GM12878 (cell line): ENCODE data around the gene OPN1SW. TPM values are rescaled to one million over a fixed set of nuclear protein-coding genes. Genes with fewer than 3 reads are reported as not detected.

Source experiments
- ATAC-seq: fragments of 200-7000 bp; cut with Tn5 transposase; 3 replicates; pipeline ENCODE4 v1.9.1; 2020; ENCODE audit warnings: mild to moderate bottlenecking, moderate library complexity
- BruUV-seq: library from RNA; stranded (reverse); fragments of 400-500 nt; replicated peaks from 2 replicates; lab custom pipeline; 2021; lab: Mats Ljungman, UMichigan
- CTCF ChIA-PET: fragments of 300-600 bp; sonication (Branson Sonifier 250); formaldehyde crosslinking; extraction: SDS; loops from one replicate; lab custom pipeline; 2021; ENCODE audit warnings: inconsistent platforms; lab: Yijun Ruan, JAX
- POLR2A ChIA-PET: fragments of 350-600 bp; formaldehyde crosslinking; extraction: SDS; loops from one replicate; lab custom pipeline; 2021; ENCODE audit warnings: inconsistent platforms; lab: Charles Lee
- RAD21 ChIA-PET: fragments of 300-600 bp; sonication (Branson Sonifier 250); formaldehyde crosslinking; loops from one replicate; lab custom pipeline; 2023; ENCODE audit warnings: antibody characterized with exemption; ENCODE audit not compliant: unreplicated experiment; lab: Charles Lee
- SMC1A ChIA-PET: fragments of 300-600 bp; sonication (Branson Sonifier 250); formaldehyde crosslinking; loops from one replicate; lab custom pipeline; 2023; ENCODE audit not compliant: unreplicated experiment, uncharacterized antibody; lab: Charles Lee
- DNase-seq: peaks from one replicate; pipeline ENCODE4 v3.0.0-alpha.2; 2011; ENCODE audit warnings: low read depth, low spot score
- FAIRE-seq: peaks from 3 replicates; lab custom pipeline; 2011; peaks lifted over from hg19 to GRCh38; lab: Jason Lieb, UNC
- H2AFZ ChIP-seq: 2 replicates; pipeline ENCODE4 v1.6.0; 2011; ENCODE audit warnings: low read depth, low read length, control low read depth; ENCODE audit not compliant: control insufficient read depth
- H3K27ac ChIP-seq: 2 replicates; pipeline ENCODE4 v1.5.1; 2011; ENCODE audit warnings: control low read depth; ENCODE audit not compliant: control insufficient read depth, insufficient read depth
- H3K27me3 ChIP-seq, 2 experiments: replicated peaks in 1 of 2; 2 replicates each; pipeline versions ENCODE4 v1.6.0 to v1.6.1; 2011; ENCODE audit warnings: low read length in 1 of 2; ENCODE audit not compliant: control insufficient read depth in 2 of 2, insufficient read depth in 2 of 2
- H3K36me3 ChIP-seq, 2 experiments: 2 replicates each; pipeline ENCODE4 v1.5.1; 2011; ENCODE audit warnings: low read length in 1 of 2; ENCODE audit not compliant: control insufficient read depth in 2 of 2, insufficient read depth in 2 of 2
- H3K4me1 ChIP-seq: 2 replicates; pipeline ENCODE4 v1.6.1; 2011; ENCODE audit warnings: mild to moderate bottlenecking, low read length, moderate library complexity, mixed read lengths; ENCODE audit not compliant: control insufficient read depth, insufficient read depth
- H3K4me2 ChIP-seq: 2 replicates; pipeline ENCODE4 v1.6.0; 2011; ENCODE audit warnings: control low read depth; ENCODE audit not compliant: control insufficient read depth, insufficient read depth
- H3K4me3 ChIP-seq: fragments of 200-600 bp; sonication (generic); 2 replicates; pipeline ENCODE4 v1.5.1; 2016
- H3K79me2 ChIP-seq: 2 replicates; pipeline ENCODE4 v1.6.0; 2011; ENCODE audit warnings: low read length; ENCODE audit not compliant: control insufficient read depth, insufficient read depth
- H3K9ac ChIP-seq: 2 replicates; pipeline ENCODE4 v1.8.0; 2011; ENCODE audit warnings: low read length, control low read depth, mixed read lengths; ENCODE audit not compliant: control insufficient read depth, insufficient read depth
- H3K9me3 ChIP-seq: replicated peaks from 3 replicates; pipeline ENCODE4 v1.5.1; 2011; ENCODE audit warnings: mild to moderate bottlenecking, low read length; ENCODE audit not compliant: control insufficient read depth, insufficient read depth
- H4K20me1 ChIP-seq: 2 replicates; pipeline ENCODE4 v1.6.0; 2011; ENCODE audit not compliant: control insufficient read depth, insufficient read depth
- HCFC1 ChIP-seq: fragments of 150-350 bp; IDR thresholded peaks from 2 replicates; pipeline ENCODE4 v1.6.1; 2014; ENCODE audit warnings: low read length
- HDGF ChIP-seq: fragments of 450-650 bp; IDR thresholded peaks from 2 replicates; pipeline ENCODE4 v1.6.1; 2016; ENCODE audit warnings: antibody characterized with exemption
- TCF12 ChIP-seq: IDR thresholded peaks from 2 replicates; pipeline ENCODE4 v1.6.1; 2011; ENCODE audit warnings: low read depth, mild to moderate bottlenecking, low read length
- WGBS: methylation state at CpG from one replicate; pipeline ENCODE4 v1.1.6; 2016; ENCODE audit warnings: low lambda C conversion rate; ENCODE audit not compliant: insufficient replicate concordance, insufficient coverage; ENCODE audit errors: missing lambda C conversion rate; 5-methylcytosine and 5-hydroxymethylcytosine counted together
- in situ Hi-C: fragments of 300-500 bp; cut with MboI; formaldehyde crosslinking; loops from 9 replicates; pipeline ENCODE4 v1.14.3; 2018; ENCODE audit warnings: mixed read lengths
- intact Hi-C: fragments of 100-400 bp; cut with micrococcal nuclease; formaldehyde crosslinking; loops from one replicate; pipeline ENCODE4 v1.14.2; 2022; ENCODE audit not compliant: unreplicated experiment
- polyA plus RNA-seq, 11 experiments: library from polyadenylated mRNA; depleted of rRNA in 4 of 11; unstranded in 6 of 11; stranded (reverse) in 5 of 11; fragments of >200 nt; fragmentation: Nextera tagmentation in 4 of 11; fragmentation: Illumina TruSeq in 1 of 11; extraction: Ambion mirVana in 4 of 11; extraction: Trizol in 1 of 11; gene quantifications; 1 replicate in 1 of 11; 2 replicates in 10 of 11; pipeline versions ENCODE4 v1.2.1 to v1.2.3, GENCODE V29; 2011 to 2016; ENCODE audit warnings: inconsistent platforms in 2 of 11, missing spikeins in 2 of 11, low read depth in 1 of 11
- total RNA-seq, 4 experiments: library from RNA; depleted of rRNA in 3 of 4; stranded (reverse); fragments of >200 nt in 3 of 4; fragmentation: Illumina TruSeq in 1 of 4; extraction: Trizol in 1 of 4; gene quantifications; 2 replicates each; pipeline versions ENCODE4 v1.2.1 to v1.2.3, GENCODE V29; 2013 to 2021
- TF ChIP-seq, protein P1 (sequence below): fragments of 450-650 bp; IDR thresholded peaks from 2 replicates; pipeline ENCODE4 v1.6.1; 2018; ENCODE audit warnings: borderline replicate concordance, mild to moderate bottlenecking; ENCODE audit not compliant: partially characterized antibody
- TF ChIP-seq, protein P2 (sequence below): IDR thresholded peaks from 2 replicates; pipeline ENCODE4 v1.6.1; 2012; ENCODE audit warnings: improper control_type of control experiment, low read depth, low read length; ENCODE audit not compliant: insufficient replicate concordance
- TF ChIP-seq, protein P3 (sequence below): fragments of 150-350 bp; IDR thresholded peaks from 2 replicates; pipeline ENCODE4 v1.6.1; 2016; ENCODE audit warnings: low read depth, low read length

OPN1SW gene
- total and polyA plus RNA-seq, 10 of the 15 experiments (the other 5 are each of a cell fraction or from before 2014, with no cell fraction given): 0.11 to 0.35 (median 0.19) TPM; not detected in 6

DNA sequence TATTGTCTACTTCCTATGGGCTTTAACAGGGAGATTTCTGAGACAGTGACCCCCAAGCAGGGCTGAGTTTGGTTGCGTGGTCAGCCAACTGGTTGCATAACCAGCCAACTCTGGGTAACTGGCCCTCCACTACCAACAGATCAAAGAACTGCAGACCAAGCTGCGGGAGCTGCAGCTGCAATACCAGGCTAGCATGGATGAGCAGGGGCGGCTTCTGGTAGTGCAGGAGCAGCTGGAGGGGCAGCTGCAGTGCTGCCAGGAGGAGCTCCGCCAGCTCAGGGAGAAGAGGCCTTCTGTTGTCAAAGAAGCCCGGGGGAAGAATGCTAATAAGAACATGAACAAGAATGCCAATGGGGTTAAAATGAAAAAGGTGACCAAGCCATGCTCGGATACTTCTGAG, 38.9 kb upstream of the OPN1SW start (continued):
- TF ChIP-seq, protein P1, sequence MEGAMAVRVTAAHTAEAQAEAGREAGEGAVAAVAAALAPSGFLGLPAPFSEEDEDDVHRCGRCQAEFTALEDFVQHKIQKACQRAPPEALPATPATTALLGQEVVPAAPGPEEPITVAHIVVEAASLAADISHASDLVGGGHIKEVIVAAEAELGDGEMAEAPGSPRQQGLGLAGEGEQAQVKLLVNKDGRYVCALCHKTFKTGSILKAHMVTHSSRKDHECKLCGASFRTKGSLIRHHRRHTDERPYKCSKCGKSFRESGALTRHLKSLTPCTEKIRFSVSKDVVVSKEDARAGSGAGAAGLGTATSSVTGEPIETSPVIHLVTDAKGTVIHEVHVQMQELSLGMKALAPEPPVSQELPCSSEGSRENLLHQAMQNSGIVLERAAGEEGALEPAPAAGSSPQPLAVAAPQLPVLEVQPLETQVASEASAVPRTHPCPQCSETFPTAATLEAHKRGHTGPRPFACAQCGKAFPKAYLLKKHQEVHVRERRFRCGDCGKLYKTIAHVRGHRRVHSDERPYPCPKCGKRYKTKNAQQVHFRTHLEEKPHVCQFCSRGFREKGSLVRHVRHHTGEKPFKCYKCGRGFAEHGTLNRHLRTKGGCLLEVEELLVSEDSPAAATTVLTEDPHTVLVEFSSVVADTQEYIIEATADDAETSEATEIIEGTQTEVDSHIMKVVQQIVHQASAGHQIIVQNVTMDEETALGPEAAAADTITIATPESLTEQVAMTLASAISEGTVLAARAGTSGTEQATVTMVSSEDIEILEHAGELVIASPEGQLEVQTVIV: no peak
- TF ChIP-seq HCFC1: no peak

DNA sequence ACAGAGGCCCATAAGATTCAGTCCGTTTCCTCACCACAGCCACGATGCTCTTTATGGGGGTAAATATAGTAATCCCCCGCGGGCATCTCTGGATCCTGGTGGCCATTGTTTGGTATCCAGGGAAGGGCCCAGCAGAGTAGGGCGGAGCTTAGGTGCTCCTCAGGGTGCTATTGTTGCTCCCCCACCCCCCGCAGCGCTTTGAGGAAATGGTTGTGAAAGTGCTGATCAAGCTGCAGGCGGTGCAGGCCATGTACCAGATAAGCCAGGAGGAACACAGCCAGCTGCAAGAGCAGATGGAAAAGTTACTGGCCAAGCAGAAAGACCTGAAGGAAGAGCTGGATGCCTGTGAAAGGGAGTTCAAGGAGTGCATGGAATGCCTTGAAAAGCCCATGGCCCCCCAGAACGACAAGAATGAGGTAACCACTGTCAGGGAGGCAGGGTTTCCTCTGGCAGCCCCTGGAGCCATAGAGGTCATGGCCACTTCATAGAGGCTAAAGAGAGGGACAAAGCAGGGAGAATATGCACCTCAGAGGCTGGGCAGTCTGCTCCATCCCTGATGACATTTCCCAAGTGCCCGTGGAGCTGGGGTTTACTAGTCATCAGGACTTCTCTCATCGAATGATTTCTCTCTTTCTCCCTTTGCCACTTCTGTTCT, 37.0 kb upstream of the OPN1SW start:
- intact Hi-C loops: no loop called here
- TF ChIP-seq HDGF (no peak), TCF12 (no peak)
- TF ChIP-seq, protein P2, sequence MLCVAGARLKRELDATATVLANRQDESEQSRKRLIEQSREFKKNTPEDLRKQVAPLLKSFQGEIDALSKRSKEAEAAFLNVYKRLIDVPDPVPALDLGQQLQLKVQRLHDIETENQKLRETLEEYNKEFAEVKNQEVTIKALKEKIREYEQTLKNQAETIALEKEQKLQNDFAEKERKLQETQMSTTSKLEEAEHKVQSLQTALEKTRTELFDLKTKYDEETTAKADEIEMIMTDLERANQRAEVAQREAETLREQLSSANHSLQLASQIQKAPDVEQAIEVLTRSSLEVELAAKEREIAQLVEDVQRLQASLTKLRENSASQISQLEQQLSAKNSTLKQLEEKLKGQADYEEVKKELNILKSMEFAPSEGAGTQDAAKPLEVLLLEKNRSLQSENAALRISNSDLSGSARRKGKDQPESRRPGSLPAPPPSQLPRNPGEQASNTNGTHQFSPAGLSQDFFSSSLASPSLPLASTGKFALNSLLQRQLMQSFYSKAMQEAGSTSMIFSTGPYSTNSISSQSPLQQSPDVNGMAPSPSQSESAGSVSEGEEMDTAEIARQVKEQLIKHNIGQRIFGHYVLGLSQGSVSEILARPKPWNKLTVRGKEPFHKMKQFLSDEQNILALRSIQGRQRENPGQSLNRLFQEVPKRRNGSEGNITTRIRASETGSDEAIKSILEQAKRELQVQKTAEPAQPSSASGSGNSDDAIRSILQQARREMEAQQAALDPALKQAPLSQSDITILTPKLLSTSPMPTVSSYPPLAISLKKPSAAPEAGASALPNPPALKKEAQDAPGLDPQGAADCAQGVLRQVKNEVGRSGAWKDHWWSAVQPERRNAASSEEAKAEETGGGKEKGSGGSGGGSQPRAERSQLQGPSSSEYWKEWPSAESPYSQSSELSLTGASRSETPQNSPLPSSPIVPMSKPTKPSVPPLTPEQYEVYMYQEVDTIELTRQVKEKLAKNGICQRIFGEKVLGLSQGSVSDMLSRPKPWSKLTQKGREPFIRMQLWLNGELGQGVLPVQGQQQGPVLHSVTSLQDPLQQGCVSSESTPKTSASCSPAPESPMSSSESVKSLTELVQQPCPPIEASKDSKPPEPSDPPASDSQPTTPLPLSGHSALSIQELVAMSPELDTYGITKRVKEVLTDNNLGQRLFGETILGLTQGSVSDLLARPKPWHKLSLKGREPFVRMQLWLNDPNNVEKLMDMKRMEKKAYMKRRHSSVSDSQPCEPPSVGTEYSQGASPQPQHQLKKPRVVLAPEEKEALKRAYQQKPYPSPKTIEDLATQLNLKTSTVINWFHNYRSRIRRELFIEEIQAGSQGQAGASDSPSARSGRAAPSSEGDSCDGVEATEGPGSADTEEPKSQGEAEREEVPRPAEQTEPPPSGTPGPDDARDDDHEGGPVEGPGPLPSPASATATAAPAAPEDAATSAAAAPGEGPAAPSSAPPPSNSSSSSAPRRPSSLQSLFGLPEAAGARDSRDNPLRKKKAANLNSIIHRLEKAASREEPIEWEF: no peak
- TF ChIP-seq, protein P3, sequence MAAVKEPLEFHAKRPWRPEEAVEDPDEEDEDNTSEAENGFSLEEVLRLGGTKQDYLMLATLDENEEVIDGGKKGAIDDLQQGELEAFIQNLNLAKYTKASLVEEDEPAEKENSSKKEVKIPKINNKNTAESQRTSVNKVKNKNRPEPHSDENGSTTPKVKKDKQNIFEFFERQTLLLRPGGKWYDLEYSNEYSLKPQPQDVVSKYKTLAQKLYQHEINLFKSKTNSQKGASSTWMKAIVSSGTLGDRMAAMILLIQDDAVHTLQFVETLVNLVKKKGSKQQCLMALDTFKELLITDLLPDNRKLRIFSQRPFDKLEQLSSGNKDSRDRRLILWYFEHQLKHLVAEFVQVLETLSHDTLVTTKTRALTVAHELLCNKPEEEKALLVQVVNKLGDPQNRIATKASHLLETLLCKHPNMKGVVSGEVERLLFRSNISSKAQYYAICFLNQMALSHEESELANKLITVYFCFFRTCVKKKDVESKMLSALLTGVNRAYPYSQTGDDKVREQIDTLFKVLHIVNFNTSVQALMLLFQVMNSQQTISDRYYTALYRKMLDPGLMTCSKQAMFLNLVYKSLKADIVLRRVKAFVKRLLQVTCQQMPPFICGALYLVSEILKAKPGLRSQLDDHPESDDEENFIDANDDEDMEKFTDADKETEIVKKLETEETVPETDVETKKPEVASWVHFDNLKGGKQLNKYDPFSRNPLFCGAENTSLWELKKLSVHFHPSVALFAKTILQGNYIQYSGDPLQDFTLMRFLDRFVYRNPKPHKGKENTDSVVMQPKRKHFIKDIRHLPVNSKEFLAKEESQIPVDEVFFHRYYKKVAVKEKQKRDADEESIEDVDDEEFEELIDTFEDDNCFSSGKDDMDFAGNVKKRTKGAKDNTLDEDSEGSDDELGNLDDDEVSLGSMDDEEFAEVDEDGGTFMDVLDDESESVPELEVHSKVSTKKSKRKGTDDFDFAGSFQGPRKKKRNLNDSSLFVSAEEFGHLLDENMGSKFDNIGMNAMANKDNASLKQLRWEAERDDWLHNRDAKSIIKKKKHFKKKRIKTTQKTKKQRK: no peak

More for the DNA sequence above, 37.0 kb upstream of the OPN1SW start:
- Histone ChIP-seq H3K4me1 (no peaks in the 10 kb centered on the region), H4K20me1 (no peaks in the 10 kb centered on the region), H3K36me3 (no peaks in the 10 kb centered on the region), H3K27ac (no peak overlapping the region), H3K4me2 (no peak overlapping the region), H3K9ac (no peak overlapping the region), H3K9me3 (no peaks in the 10 kb centered on the region), H3K4me3 (no peak overlapping the region), H3K27me3 (peaks cover 0 to 2% of the 10 kb centered on the region in 2 experiments; a peak in 2 of 4 replicates), H3K79me2 (no peaks in the 10 kb centered on the region), H2AFZ (no peak overlapping the region)
- ATAC-seq: no peak
- WGBS: 50% methylated on average over 11 of the region's 11 CpGs
- ChIA-PET SMC1A (interaction anchor here (1.3 kb wide), 1 partner anchor 71 kb away, joined by 3 read pairs; no protein-coding TSS in a partner anchor), RAD21 (no interaction called here), CTCF (no interaction called here), POLR2A (no interaction called here)
- in situ Hi-C loops: no loop called here
- no peak for DNase-seq
- no TSS peak for BruUV-seq
- FAIRE-seq: no peak
